GM18520 (cell line): ENCODE data around the gene SPIRE1.
"Not testable (repeated sequence)": the region's sequence is repeated elsewhere in the genome, so short reads cannot be mapped to it uniquely, and the experiment has no call there.

Experiments used
- ATAC-seq: cut with Tn5 transposase; IDR thresholded peaks from one replicate; pipeline ENCODE4 v1.9.1; 2021; ENCODE audit not compliant: unreplicated experiment

The SPIRE1 gene

DNA sequence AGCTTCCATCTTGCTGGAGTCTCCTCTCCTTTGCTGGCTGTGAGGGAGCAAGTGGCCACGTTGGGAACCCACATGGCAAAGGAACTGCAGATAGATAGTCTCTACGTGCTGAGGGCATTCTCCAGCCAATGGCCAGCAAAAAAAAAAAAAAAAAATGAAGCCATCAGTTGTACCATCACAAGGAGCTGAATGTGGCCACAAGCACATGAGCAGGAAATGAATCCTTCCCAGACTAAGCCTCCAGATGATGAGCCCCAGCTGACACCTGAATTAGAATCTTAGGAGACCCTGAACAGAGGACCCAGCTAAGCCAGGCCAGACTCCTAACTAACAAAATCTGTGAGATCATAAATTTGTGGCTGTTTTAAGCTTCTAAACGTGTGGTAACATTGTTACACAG, 57.9 kb downstream of the SPIRE1 start:
- no peak for ATAC-seq

DNA sequence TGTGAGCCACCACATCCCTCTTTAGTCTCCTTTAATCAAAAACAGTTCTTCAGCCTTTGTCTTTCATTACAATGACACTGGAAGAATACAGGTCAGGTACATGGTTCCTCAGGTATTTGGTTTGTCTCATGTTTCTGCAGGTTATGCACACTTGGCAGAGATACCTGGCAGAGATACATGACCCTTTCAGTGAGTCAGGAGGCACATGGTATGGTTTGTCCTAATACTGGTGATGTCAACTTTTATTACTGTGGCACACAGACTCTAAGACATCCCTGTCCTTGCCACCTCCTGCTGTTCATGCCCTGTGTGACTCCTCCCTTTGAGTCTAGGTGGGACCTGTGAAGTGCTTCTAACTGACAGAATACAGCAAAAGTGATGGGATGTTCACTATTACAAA, 58.4 kb downstream of the SPIRE1 start:
- ATAC-seq = no peak

DNA sequence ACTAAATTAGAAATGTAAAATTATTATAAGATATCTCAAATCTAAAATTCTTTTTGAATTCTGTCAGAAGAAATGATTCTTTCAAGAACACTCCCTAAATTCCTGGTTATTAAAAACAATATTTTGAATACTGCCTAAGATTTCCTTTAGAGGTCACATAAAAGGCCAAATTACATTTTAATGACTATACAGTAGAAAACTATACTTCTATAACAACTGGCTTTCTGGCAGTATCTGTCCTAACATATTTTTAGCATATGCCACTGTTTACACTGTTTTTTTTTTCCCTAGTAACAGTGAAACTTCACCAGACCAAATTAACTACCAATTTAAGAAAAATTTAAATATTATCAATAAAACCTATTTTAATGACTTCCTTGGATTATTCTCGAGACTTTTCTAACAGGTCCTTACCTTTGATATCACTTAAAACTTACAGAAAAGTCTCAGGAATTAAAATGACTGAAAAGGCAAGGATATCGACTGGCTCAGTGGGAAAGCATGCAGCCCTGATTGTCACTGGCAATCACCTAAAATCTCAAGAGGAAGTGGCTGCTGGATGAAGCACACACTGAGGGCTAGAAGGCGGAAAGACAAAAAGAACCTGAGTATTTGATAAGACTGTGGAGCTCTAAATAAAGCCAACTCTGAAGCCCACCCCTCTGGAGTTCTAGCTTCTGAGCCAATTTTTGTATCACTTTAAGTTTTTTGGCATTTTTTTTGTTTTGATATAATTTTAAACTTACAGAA, 59.6 kb downstream of the SPIRE1 start:
- ATAC-seq = no peak

DNA sequence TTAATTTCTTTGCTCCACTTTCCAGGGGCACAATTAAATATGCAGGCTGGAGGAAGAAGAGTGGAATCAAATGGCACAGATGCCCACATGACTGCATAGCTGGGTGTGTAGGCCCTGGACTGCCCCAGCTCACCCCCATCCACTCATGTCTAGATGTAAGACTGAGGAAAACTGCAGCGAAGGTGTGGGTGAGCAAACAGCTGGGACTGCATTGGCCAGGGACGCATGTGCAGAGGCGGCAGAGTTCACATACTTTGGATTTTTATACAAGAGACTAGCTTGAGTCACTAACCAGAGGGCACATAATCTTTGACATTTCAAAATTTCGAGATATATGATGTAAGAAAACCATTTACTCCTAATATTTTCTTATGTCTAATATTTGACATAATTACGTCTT, 60.1 kb downstream of the SPIRE1 start:
- no peak for ATAC-seq

DNA sequence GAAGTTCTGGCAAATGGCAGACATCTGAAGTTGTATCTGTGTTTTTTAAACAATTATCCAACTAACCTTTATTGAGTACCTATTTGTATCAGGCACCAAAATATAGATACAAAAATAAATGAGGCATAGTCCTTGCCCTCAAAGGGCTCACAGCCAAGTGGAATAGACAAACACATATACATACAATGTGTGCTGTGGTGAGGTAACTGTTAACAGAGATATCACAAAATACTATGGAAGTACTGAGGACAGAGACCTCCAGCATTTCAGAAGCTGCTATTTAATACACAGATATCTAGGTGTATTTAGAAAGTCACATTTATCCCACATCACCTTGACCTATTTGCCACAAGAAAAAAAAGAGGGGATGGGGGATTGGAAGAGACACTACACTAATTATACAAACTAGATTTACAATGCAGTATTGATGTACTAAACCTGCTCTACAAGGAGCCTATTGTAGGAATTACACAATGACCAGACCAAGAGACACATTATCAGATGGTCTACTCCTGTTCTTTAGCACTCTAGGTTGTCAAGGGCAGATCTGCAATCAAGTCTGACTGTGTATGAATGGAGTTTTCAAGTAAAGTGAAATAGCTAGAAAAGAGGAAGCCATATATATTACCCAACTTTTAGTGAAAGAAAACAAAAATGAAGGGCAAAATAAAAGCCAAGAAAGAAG, 62.2 kb downstream of the SPIRE1 start:
- no peak for ATAC-seq

DNA sequence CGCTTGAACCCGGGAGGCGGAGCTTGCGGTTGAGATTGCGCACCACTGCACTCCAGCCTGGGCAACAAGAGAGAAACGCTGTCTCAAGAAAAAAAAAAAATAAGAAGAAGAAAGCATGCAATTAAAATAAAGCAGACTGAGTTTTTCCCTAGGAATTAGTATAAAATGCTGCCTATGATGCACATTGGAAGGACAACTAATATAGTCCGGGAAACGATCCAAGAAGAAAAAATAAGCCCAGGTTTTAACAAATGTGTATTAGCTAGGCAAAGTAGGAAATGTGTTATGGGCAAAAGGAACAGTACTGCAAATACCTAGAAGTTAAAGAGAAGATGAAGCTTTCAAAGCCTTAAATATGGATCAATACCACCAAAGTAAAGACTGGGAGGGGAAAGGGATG, 64.0 kb downstream of the SPIRE1 start:
- ATAC-seq = no peak

DNA sequence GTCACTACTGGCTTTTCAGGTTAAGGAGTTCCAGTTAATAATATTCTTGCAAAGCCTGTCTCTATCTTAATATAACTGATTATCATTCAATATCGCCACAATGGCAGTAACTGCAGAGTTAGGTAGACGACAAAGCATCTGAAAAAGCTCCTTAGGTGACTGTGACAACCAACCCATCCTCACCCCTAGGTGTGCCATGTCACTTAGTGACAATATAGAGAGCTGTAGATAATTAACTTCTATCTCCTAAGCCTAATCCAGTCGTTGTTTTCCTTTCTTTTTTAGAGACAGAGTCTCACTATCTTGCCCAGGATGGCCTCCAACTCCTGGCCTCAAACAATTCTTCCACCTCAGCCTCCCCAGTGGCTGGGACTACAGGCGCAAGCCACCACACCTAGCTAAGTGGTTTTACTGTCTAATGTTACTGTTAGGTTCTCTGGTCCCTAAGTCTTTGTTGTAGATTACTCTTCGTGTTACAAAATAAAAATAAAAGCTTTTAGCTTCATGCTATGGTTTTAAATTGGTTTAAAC, 65.2 kb downstream of the SPIRE1 start:
- ATAC-seq = no peak

DNA sequence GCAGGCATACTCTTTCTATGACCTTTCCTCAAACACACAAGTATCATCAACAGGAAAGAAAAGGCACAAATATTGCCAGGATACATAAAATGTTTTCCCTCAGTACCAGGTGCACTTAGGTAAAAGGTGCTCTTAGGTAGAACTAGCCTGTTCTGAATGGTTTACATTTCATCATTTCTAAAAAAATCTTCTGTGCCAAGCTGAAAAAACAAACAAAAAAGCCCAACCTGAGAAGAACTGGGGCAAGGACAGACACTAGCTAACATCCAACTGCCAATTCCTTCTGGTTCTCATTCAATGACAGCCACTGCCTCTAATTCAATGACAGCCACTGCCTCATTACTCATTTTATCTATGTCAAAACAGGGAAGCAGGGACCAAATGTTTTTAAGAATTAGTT, 68.5 kb downstream of the SPIRE1 start:
- no peak for ATAC-seq

DNA sequence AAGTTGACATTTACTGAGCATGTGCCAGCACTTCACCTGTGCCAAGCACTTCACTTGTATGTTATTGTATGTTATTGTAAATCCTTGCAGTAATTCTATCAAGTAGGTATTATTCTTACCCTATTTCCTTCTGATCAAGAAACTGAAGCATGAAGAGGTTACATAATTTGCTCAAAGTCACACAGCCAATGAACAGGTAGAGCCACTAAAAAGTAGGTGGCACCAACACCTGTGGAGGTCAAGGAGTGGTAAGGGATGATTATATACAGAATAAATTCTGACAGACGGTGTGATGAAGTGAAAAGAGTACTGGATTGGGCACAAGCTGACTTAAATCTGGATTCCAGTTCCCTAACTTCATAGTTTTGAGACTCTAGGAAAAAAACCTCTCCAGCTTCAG, 71.0 kb downstream of the SPIRE1 start:
- no peak for ATAC-seq

DNA sequence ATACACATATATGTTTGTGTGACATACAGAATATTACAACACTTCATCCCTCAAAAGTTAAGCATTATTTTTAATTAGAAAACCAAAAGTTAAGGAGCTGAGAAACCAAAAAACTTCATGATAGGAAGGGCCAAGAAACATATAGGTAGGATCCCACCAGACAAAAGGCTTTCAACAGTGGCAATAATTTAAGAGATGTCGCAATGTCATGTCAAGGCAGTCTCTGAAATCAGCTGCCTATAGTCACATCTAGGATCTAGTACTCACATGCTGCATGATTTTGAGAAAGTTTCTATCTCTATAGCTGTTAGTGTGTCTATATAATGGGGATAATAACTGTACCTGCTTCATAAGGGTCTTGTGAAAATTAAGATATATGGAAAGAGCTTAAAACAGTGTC, 72.7 kb downstream of the SPIRE1 start:
- ATAC-seq = no peak

DNA sequence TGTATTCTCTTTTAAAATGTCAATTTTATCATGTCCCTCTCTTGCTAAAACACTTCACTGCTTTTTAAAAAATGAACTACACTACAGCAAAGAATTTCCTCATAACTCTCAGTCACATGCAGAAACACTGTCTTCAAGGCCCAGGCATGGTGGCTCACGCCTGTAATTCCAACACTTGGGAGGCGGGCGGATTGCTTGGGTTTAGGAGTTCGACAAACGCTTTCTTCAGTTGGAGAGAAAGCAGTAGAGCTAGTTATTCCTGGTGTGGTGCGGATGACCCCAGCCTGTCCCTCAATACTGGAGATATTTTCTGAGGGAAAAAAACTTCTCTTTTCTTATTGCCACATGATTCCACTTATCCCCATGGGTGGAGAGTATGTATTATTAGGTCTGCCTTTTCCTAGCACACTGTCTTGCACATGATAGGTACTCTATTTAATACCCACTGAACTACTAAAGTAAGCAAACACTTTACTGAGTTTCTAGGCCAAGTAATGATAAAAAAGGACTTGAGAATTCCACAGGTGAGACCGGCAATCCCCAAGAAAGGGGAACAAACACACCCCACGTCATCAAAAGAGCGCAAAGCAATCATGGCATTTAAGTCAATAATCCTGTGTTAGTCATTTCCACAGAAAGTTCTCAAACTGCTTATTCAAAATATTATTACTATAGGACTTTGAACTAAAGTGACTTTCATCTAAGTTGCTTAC, 77.1 kb downstream of the SPIRE1 start:
- ATAC-seq = no peak

DNA sequence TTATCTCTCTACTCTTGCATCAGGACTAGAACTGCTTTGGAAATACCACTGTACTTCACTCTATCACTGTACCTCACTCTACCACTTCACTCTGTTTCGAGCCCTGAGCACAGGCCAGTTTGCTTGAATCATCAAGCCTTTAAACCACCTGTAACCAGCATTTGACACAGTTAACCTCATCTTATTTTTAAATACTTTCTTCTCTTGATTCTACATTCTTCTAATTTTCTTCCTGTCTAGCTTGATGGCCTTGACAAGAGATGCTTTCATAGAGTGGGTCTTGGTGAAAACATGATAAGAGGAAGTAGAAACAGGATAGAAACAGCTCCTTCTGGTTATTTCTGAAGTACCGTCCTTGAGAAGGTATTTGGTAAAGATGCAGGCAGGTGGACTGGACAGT, 78.1 kb downstream of the SPIRE1 start:
- ATAC-seq = no peak

DNA sequence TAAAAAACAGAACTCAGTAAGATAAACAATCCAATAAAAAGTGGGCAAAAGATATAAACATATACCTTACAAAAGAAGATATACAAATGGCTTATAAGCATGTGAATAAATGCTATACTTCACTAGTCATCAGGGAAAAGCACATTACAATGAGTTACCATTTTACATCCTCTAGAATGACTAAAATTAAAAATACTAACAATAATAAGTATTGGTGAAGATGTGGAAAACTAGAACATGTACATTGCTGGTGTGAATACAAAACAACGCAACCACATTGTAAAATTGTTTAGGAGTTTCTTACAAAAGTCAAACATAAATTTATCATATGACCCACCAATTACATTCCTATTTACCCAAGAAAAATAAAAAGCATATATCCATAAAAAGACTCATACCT, 80.1 kb downstream of the SPIRE1 start:
- no peak for ATAC-seq

DNA sequence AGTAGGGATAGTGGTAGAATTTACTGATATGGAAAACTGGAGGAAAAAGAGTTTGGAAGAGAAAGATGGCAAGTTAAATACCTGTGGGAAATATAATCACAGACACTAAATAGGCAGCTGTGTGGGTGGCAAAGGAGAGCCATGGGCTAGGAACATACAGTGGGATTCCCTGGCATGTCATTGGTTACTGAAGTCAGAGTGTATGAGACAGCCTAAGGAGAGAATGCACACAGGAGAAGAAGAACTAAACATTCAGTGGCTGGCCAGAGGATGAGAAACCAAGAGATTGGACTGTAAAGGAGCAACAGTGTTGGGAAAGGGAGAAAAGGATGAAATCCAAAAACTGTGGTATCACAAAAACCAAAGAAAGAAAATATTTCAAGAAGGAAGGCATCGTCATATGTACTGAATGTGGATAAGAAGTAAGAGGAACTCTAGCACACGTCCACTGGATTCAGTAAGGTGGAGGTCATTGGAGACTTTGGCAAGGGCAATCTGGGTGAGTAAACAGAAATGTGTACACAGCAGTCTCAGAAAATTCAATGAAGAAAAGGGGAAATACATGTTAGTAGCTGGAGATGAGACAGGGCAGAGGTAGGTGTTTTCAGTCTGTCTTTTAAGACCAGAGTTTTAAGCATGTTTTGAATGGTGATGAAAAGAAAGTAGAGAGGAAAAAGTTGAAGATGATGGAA, 83.3 kb downstream of the SPIRE1 start:
- ATAC-seq = no peak

DNA sequence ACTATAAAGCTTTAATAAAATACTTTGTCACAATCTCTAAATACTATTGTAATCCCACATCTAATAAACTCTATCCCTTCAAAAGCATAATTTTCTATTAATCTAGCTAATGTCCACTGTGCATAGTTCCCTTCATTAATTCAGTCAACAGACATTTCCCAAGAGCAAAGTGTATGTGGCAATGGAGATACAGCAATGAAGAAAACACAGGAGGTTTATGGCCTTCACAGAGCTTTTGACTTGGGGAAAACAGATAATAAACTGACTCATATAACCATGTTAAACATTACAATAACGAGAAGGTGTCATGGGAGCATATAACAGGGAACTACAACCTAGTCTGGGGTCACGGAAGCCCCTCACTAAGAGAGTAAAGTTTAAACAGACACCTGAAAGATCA, 86.3 kb downstream of the SPIRE1 start:
- no peak for ATAC-seq

DNA sequence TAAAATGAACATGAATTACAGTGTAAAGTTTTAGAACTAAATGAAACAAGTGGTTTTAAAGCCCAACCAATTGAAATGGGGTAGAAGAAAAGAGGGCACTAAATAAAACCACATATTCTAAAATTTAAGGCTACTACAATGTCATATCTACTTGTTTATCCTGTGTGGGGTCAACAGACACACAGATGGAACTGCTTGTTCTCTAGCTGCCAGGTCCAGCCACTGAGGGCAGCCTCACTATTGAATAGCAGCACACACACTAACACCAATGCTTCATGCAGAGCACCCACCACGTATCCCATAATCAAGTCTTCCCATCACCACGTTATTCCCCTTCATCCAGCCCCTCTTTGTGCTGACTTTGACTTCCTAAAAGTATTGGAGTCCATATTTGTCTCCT, 88.1 kb downstream of the SPIRE1 start:
- ATAC-seq = no peak

DNA sequence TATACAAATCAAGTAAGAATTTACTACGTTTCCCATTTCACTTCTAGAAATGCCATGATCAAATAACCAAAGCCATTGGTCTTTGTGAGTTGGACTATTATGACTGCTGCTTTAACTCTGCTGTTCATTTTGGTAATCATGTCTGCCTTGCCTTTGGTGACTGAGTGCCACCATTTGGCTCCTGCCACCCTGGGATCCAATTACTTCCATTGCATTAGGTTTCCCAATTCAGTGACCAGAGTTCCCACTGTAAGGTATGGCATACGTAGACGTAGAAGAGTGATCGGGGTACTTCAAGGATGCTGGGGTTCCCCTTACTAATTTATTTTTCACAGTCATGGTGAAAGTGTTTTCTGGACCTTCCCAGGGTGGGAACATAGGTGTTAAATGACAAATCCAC, 90.1 kb downstream of the SPIRE1 start:
- ATAC-seq = no peak

DNA sequence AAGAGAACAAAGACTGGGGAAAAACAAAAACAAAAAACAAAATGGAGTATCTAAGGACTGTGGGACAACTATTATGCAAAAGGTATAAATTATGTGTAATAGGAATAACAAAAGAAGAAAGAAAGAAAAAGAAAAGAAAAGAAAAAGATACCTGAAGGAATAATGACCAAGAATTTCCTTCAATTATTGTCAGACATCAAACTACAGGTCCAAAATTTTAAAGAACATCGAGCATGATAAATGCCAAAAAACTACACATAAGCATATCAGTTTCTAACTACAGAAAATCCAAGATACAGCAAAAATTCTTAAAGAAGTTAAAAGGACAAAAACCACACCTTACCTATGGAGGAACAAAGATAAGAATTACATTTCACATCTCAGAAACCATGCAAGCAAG, 93.0 kb downstream of the SPIRE1 start:
- no peak for ATAC-seq

DNA sequence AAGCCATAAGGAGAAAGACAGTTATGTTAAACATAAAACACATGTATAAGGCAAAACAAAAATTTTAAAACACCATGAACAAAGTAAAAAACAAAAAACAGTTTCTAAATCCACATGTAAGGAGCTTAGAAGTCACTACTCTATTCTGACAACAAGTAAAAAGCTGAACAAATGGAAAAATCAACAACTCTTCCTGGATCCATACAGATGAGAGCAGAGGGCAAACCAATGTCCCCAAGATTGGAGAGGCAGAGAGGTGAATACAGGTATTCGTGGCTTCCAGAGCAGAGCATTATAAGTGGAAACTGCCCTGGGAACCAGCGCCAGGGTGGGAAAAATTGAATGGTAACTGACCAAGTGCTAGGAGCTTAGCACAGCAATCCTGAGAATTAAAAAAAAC, 93.5 kb downstream of the SPIRE1 start:
- ATAC-seq = no peak

DNA sequence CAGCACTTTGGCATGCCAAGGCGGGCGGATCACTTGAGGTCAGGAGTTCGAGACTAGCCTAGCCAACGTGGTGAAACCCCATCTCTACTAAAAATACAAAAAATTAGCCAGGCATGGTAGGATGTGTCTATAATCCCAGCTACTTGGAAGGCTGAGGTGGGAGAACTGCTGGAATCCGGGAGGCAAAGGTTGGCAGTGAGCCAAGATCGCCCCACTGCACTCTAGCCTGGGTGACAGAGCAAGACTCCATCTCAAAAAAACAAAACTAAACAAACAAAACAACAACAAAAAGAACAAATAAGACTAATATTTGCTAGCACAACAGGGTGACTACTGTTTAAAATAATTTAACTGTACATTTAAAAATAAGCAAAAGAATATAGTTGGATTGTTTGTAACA, 97.3 kb downstream of the SPIRE1 start:
- not testable (repeated sequence) for ATAC-seq

DNA sequence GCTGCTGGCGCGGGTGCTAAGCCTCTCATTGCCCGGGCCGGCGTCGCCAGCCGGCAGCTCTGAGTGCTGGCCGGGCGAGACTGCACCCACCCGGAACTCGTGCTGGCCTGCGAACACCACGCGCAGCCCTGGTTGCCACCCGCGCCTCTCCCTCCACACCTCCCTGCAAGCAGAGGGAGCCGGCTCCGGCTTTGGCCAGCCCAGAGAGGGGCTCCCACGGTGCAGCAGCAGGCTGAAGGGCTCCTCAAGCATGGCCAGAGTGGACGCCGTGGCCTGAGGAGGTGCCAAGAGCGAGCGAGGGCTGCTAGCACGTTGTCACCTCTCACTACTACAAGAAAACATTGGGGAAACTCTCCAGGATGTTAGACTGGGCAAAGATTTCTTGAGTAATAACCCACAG, 98.6 kb downstream of the SPIRE1 start:
- ATAC-seq = no peak
